HG02588 (cell line): ENCODE data around the gene MYO15B.

ENCODE experiments used
- ATAC-seq: cut with Tn5 transposase; IDR thresholded peaks from one replicate; pipeline ENCODE4 v1.9.1; 2021; ENCODE audit warnings: mild to moderate bottlenecking, moderate library complexity; ENCODE audit not compliant: unreplicated experiment

The MYO15B gene

GRCh38 chr17:75587675-75588595 lies at the start of gene MYO15B:
Gene MYO15B (plus strand): TSS chr17:75587800. CDS start chr17:75588058, 258 bp downstream.
- ATAC-seq, result no peak

DNA sequence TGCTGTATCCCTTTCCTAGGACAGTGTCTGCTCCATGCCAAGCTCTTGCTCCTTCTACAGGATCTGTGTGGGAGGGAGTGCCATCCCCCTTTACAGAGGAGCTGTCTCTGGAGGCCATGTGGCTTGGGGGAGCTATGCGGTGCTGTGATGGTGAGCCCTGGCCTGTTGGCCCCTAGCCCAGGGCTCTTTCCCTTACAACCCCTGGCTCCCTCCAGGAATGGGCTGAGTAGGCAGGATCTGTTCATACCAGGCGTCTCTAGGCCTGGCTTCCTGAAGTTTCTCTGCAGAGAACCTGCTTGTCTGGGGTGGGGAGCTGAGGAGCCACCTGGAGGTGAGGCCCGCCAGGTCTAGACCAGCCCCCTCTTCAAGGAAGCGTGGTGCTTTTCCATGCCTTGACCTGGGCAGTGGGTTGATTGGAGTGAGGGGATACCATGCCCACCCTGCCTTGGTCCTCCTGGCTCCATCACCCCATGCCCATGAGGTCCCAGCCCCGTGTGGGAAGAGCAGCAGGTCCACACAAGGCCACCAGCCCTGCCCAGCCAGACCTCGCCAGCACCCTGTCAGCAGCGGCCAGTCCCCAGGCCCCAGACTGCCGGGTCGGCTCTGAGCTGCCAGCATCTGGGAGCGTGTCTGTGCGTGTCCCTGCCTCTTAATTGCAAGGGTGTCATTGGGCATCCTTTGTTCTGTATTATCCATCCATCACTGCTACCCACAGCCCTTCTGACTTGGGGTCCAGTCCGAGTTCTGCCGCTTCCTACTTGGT lies 47.5 kb upstream of the MYO15B start:
- ATAC-seq, result no peak

GRCh38 chr17:75540923-75541503 lies 46.6 kb upstream of the MYO15B start:
- ATAC-seq, result no peak

GRCh38 chr17:75542229-75542628 lies 45.4 kb upstream of the MYO15B start:
- ATAC-seq, result no peak

DNA sequence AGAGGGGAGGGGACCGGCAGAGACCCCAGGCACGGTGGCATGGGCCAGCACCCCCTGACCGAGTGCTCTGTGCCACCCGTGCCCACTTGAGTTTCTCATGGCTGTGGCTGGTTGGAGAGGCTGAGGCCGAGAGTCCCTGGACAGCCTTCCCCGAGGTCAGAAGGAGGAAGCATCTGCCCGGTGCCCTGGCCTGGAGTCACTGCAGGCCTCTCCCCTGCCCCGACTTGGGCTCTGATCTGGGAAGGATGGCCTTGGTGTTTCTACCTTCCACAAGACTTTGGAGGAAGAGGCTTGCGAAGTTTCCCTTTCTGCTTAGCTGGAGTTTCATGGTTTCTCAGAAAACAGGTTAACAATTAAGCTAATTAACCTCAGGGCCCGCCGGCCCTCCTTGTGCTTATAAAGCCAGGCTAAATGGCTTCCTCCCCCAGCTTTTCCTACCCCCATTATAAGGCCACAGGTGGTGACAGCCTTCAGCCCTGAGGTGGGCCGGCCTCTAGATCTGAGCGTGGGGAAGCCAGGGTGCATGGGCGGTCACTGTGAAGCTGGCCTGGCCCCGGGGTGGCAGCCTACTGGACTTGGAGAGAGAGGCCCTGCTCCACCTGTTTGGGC lies 44.8 kb upstream of the MYO15B start:
- no peak for ATAC-seq

DNA sequence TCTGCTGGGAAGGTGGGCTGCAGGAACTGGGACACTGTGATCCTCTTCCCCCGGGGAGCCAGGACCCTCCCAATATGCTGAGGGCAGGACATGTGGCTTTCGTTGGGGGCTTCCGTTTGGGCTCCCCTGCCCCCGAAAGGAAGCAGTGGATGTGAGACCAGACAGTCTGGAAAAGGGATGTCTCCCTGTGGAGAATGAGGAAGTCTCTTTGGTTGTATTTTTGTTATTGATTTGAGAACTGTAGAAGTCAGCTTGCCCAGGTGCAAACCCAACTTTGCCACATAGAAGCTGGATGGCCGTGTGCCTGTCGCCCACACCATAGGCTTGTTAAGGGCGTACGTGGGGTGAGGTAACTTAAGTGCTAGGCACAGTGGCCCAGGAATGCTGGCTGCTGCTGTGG lies 43.4 kb upstream of the MYO15B start:
- no peak for ATAC-seq

GRCh38 chr17:75546181-75546580 lies 41.4 kb upstream of the MYO15B start:
- no peak for ATAC-seq

DNA sequence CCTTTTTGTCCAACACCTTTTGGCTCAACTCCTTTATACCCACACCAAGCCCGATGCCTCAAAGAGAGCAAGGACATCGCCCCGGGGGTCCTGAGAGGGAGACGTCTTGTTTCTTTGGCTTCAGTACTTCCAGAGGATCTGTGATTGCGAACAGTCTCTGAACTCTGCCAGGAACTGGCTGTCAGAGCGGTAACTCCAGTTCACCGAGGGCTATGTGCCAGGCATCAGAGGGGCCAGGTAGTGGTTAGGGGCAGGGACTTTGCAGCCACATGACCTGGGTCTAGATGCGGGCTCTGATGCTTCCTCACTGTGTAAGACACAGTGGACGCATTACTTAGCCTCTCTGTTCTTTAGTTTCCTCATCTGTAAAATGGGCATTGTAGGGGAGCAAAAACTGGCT lies 40.5 kb upstream of the MYO15B start:
- no peak for ATAC-seq

- no peak for ATAC-seq
These were observed 38.8 kb upstream of the MYO15B start for GRCh38 chr17:75548813-75549212.

- ATAC-seq, result no peak
These were observed 38.1 kb upstream of the MYO15B start for GRCh38 chr17:75549246-75550138.

DNA sequence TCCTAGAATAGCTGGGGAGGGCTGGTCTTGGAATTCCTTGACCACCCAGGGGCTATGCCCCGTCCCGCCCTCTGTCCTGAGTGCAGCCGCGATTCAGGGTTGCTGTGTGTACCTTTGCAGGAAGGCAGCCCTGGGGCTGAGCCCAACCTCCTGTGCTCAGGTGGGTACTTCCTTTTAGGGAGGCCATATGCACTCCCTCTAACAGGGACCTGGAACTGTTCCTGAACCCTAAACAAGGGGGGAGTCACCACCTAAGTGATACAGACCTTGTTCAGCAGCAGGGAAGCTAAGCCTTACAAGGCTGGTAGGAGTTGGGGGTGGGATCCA lies 37.5 kb upstream of the MYO15B start:
- no peak for ATAC-seq

DNA sequence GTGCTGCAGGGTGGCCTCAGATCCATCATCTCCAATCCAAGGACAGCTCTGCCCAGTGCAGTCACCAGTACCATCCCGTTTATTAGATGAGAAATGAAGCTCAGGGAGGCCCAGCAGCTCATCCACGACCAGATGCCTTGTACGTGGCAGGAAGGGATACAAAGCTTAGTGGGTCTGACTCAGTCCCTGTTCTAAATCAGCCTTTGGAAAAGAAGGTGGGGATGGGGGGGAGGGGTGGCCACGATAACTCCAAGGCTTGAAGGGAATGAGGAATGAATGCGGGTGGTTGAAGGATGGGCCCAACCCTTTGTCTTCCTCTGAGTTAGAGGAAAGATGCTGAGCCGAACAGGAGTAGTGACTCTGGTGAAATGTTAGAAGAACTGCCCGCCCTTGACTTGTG lies 36.3 kb upstream of the MYO15B start:
- ATAC-seq, result no peak

DNA sequence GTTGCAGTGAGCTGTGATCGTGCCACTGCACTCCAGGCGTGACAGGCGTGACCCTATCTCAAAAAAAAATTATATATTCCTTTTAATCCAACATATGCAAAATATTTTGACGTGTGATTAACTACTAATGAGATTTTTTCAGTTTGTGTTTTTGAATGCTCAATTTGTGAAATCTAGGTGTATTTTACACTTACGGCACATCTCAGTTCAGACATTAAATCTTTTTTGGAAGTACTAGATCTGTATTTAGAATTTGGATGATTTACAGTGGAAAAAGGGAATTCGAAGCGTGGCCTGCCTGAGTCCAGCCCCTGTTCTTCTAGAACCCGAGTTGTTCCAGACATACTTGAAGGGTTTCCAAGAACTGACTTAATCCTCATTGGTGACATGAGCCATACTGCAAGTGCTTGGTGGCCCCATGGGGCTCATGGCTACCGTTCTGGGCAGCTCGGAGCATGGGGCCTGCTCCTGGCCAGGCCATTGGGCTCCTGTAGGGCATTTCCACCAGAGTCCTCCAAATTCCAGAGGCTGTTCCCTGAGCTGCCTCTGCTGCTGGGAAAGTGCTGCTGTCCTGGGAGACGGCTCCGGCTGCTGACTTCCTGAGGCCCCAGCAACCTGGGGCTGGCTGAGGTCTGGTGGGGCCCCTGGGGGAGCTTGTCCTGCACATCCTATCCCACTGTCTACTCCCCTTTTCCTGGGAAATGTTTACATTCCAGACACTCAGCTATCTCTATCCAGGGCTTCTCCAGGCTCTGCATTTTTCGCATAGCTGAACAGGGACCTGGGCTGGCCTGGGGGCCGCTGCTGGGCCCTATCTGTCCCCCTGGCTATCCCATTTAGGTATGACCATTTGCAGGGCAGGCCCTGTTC lies 34.9 kb upstream of the MYO15B start:
- no peak for ATAC-seq

- ATAC-seq, result no peak
These were observed 34.1 kb upstream of the MYO15B start for GRCh38 chr17:75553295-75554110.

DNA sequence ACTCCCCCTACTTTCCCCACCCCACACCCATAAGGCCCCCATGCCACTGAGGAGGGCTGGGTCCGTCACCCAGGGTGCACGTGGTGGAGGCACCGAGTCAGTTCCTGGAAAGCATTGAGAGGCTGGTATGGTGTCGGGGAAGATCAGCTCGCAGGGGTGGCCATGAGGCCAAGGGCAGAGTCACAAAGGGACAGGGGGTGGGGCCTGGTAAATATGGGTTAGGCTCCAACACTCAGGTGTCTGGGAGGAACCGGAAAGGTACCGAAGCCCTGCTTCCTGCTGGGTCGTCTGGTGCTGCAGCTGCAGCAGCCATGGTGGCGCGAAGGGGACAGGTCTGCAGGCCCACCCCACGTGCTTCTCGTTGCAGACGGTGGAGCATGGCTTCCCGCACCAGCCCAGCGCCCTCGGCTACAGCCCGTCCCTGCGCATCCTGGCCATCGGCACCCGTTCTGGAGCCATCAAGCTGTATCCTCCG lies 31.9 kb upstream of the MYO15B start:
- ATAC-seq, result no peak

- ATAC-seq, result no peak
These were observed 30.3 kb upstream of the MYO15B start for GRCh38 chr17:75557075-75557851.

DNA sequence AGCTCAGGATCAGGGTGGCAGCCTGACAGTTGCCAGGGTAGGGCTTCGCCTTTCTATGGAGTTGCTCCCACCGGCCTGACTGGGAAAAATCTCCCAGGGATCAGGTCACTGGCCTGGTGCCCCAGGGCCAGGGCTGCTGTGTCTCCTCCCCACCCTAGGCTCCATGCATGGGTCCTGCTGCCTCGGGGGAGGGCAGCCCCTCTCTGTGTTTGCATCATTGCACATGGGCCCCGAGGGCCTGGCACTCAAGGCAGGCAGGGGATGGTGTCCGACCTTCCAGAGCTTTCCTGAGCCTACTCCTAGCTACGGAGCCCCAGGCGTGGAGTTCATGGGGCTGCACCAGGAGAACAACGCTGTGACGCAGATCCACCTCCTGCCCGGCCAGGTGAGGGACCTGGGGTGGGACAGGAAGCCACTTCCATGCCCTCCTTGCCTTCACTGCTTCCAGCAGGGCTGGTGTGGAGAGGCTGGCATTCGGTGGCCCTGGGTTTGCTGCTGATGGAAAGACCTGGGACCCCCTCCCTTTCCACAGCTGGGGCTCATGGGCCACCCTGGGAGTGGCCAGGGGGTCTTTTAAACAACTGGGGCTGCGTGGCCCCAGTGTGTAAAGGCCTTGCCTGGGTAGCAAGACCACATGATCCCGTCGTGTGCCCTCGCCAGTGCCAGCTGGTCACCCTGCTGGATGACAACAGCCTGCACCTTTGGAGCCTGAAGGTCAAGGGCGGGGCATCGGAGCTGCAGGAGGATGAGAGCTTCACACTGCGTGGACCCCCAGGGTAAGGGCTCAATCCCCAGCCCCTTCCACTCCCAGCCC lies 29.5 kb upstream of the MYO15B start:
- no peak for ATAC-seq
